GM18861 (cell line): Measurements from ENCODE around the gene SFTPB.

ENCODE experiments used
- ATAC-seq: cut with Tn5 transposase; IDR thresholded peaks from one replicate; pipeline ENCODE4 v1.9.1; 2021; ENCODE audit not compliant: unreplicated experiment

Gene SFTPB

DNA sequence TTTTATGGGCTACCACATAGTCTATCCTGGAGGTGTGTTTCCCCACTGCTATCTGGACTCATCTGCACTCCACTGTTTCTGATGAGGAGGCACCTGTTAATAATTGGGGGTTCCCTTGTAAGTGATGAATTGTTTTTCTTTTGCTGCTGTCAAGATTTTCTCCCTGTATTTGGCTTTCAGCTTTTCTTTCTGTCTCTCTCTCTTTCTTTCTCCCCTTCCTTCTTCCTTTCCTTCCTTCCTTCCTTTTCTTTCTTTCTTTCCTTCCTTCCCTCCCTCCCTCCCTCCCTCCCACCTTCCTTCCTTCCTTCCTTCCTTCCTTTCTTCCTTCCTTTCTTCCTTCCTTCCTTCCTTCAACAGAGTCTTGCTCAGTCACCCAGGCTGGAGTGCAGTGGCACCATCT is 35.3 kb upstream of the SFTPB start:
- no peak for ATAC-seq

DNA sequence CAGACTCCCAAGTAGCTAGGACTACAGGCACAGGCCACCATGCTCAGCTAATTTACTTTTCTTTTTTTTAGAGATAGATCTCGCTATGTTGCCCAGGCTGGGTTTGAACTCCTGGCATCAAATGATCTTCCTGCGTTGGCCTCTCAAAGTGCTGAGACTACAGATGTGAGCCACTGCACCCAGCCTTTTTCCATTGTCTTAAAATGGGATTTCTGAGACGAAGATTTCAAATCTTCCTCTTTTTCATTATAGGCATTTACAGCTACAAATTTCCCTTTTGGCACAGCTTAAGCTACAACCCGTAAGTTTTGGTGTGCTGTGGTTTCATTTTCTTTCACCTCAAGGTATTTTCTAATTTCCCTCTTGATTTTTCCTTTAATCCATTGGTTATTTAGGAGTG is 34.8 kb upstream of the SFTPB start:
- no peak for ATAC-seq

DNA sequence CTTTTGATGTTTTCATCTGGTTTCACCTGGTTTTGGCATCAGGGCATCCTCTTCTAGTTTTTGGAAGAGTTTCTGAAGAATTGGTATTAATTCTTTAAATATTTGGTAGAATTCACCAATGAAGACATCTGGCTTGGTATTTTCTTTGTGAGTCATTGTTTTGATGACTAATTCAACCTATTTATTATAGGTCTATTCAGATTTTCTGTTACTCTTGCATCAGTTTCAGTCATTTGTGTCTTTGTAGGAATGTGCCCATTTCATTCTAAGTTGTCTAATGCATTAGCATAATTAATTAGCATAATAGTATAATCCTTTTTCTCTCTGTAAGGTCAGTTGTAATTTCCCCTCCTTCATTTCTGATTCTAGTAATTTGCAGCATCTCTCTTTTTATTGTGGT is 34.2 kb upstream of the SFTPB start:
- ATAC-seq = no peak

DNA sequence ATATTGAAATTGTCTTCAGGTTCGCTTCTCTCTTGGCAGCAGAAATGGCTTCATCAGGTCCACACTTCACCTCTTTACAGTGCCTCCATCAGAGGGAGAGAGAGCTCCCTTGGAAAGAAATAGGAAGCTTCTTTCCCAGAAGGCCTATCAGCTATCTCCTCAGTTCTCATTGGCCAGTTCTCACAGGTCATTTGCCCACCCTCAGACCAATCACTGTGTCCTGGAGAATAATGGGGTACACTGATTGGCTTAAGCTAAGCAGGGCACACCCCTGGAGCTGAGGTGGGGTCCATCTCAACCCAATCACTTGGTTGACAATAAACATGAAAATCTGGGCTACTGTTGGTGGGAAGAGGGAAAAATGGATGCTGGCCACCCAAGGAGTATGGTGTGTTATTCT is 31.3 kb upstream of the SFTPB start:
- ATAC-seq = no peak

DNA sequence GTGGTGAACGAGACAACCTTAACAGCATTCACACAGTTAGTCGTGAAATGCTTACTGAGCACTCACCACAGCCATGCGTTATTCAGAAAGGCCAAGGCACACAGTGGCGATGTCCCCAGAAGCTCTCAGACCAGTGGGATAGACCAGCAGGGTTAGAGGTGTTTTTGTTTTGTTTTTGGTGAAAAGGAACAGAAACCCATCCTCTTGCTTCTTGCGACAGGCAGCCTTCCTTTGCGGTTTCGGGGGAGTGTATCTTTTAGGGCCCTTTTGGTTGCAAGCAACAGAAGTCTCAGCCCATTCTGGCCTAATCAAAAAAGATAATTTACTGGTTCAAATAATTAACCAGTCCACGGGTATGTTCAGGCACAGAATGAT is 30.9 kb upstream of the SFTPB start:
- no peak for ATAC-seq

DNA sequence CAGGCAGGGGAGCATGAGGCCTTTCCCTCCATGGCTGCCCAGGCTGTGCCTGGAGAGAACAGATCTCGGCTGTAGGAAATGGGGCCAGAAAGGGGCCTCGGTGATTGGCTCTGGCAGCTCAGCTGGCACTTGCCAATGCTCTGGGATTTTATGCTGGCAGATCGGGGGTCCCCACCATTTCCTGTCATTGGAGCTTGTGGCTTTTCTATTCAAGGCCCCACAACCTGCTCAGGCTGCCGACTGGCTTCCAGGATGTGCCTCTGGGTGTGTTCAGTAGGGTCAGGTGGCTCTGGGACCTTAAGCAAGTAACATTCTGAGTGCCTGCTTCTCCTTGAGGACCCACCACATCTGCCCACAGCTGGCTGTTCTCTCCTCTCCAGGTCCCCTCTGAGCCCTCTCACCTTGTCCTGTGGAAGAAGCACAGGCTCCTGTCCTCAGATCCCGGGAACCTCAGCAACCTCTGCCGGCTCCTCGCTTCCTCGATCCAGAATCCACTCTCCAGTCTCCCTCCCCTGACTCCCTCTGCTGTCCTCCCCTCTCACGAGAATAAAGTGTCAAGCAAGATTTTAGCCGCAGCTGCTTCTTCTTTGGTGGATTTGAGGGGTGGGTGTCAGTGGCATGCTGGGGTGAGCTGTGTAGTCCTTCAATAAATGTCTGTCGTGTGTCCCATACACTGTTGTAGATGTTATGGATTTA is 30.3 kb upstream of the SFTPB start:
- no peak for ATAC-seq

DNA sequence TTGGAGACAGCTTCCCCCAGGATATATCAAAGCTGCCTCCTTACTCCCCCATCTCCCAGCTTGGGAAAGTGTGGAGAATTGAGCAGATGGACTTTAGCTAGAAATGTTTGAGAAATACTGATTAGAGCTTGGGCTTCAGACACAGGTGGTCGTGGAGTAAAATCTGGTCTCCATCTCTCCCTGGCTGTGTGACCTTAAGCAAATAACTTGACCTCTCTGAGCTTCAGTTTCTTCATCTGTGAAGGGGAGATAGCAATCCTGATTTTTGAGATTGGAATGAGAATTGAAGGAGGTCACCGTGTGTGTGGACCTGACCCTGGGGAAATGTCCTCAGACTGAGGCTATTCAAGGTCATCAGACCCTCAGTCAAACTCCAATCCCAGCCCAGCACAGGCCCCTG is 29.7 kb upstream of the SFTPB start:
- no peak for ATAC-seq

DNA sequence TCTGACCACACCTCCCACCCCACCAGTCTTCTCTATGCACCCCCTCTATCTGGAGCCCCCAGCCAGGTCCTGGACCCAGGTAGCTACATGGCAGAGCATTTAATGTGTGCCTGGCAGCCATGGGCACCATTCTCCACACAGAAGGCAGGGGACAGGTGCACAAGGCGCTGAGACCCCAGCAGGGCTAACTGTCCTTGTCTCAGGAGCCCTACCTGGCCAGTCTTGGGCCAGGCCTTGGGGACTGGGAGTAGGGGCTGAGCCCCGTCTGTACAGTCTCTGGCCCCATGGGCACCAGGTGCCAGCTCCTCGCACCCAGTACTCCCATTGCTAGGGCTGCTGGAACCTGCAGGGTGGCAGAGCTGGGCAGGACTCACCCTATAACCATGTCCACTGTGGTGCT is 29.1 kb upstream of the SFTPB start:
- ATAC-seq = no peak

DNA sequence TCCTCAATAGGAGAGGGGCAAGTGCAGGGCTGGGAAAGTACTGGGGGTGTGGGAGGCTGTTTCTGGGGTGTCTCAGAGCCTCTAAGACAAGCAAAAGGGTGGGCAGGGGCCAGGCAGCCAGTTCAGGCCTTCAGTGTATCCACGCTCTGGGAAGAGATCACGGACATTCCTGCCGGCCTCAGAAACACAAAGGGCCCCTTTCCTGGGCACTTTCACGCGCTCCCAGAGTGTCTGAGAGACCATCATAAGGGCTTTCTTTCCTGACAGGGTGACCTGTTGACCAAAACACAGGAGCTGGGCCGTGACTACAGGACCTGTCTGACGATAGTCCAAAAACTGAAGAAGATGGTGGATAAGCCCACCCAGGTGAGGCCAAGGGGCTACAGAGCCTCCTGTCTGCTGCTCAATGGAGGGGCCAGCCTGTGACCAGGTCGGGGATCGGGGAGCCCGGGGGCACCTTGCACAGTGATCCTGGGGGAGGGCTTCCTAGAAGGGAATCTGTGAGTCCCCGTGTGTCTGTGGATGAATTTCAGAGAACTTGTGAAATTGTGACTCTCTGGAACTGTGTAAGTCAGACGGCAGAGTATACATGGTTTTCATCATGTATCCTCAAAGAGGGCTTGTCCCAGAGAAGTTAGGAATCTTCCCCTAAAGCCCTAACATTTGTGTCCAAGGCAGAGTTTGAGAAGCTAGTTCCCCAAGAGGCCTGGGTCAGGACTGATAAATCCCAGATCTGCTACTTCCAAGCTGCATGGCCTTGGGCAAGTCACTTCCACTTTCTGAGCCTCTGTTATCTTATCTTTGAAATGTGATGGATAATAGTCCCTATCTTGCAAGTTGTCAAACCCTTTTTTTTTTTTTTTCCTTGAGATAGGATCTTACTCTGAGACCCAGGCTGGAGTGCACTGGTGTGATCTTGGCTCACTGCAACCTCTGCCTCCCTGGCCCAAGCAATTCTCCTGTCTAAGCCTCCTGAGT is 28.0 kb upstream of the SFTPB start:
- no peak for ATAC-seq

DNA sequence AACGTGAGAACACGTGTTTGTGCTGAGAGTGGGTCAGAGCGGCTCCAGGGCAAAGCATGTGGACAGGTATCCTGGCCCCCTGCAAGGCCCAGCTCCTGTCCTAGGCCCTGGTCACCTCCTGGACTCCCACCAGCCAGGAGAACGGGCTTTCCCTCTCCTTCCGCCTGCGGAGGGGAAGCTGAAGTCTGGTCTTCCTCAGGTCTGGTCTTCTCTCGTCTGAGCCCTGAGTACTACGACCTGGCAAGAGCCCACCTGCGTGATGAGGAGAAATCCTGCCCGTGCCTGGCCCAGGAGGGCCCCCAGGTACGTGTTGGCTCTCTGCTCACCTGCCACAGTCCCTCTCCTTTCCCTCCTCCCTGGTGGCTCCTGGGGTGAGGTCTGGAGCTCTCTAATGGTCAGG is 27.1 kb upstream of the SFTPB start:
- no peak for ATAC-seq

DNA sequence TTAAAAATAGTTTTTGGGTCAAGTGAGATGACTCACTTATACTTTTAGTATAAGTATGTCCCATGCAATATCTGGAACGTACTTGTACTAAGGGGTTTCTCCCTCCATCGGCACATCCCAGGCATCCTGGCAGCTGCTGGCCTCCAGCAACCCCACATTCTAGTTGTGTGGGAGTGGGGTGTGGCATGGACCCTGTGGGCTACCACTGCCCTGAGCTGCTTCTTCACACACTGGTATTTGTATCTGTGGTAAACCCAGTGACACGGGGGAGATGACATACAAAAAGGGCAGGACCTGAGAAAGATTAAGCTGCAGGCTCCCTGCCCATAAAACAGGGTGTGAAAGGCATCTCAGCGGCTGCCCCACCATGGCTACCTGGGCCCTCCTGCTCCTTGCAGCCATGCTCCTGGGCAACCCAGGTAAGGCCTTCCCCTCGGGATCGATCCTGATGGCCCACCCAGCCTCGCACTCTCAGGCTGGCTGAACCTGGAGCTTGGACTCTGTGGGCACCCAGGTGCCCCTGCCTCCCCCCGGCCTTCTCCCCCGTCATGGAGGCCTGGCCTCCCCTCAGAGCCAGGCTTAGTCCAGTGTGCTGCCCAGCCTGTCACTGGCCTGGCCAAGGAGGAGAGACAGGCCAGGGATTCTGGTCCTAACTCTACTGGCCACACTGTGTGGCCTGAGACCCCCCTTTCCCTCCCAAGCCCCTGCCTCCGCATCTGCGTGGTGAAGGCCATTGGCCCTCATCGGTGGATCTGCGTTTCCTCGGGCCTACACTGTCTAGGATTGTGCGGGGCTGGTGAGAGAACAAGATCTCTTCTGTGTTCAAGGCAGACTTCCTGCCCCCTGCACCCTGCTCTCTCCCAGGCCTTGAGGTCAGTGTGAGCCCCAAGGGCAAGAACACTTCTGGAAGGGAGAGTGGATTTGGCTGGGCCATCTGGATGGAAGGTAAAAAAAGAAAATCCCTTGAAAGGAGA is 26.3 kb upstream of the SFTPB start, which contains the start of gene GNLY:
TSS of gene GNLY (plus strand) at position 307 of the 974 bp plus-strand sequence. CDS start at position 368, 61 bp downstream.
- no peak for ATAC-seq

DNA sequence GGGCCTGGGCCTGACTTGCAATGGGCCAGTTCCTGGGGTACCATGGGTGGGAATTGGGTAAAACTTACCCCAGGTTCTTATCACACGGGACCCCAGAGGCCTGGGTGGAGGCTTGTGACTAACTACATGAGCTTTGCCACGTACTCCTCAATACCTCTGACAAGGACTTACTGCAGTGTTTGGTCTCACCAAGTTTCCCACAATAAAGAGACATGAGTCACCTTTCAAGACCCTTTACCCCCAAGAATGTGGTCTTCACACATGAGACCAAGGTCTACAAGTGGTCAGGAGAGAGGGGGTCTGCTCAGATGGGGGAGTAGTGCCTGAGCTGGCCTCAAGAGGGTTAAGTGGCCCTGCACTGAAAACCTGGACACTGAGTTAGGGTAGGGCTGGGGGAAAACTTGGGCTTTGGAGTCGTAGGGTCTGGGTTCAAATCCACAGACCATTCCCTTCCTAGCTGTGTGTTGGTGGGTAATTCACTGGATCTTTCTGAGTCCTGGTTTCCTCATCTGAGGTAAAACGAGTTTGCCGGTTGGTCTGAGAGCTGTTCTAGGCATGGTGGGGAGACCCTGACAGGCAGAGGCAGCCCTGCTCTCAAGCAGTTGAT is 24.1 kb upstream of the SFTPB start:
- ATAC-seq = no peak

DNA sequence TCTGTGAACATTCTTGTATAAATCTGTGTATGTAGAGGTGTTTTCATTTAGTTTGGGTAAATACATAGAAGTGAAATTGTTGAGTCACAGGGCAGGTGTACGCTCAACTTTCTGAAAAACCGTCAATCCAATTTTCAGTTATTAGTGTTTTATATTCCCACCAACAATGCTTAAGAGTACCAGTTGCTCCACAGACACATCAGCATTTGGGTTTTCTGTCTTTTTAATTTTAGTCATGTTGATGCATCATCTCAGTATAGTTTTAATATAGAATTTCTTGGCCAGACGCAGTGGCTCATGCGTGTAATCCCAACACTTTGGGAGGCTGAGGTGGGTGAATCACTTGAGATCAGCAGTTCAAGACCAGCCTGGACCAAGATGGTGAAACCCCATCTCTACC is 22.9 kb upstream of the SFTPB start:
- ATAC-seq = no peak

DNA sequence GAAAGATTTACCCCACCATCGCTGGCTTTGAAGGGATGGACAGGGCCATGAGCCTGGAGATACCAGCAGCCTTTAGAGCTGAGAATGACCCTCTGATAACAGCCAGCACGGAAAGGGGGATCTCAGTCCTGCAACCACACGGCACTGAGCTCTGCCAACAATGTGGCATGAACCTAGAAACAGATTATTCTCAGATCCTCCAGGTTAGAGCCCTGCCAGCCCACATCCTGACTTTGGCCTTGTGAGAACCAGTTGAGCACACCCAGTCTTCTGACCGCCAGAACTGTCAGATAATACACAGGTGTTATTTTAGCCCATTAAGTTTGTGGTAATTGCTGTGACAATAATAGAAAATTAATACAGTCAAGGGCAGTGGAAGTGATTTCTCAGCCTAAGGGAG is 16.8 kb upstream of the SFTPB start:
- ATAC-seq = no peak

DNA sequence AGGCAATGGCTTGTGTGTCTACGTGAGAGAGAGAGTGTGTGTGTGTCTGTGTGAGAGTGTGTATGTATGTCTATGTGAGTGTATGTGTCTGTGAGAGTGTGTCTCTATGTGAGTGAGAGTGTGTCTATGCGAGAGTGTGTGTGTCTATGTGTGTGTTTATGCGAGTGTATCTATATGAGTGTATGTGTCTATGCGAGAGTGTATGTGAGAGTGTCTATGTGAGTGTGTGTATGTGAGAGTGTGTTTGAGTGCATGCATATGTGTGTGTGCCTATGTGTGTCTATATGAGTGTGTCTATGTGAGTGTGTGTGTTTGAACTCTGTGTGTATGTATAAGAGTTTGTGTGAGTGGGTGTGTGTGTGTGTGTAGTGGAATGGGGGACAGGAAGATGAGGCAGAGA is 16.4 kb upstream of the SFTPB start:
- no peak for ATAC-seq

DNA sequence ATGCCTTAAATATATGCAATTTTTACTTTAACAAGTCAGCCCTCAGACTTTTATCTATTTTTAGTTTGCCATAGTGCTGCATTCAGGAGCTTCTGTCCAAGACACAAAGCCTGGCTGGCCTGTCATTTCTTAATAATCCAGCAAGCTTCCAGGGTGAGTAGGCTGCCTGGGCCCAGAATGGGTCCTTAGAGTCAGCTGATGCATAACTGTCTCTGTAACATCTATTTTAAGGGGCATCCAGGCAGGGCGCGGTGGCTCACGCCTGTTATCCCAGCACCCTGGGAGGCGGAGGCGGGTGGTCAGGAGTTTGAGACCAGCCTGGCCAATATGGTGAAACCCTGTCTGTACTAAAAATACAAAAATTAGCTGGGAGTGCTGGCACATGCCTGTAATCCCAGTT is 14.4 kb upstream of the SFTPB start:
- no peak for ATAC-seq

DNA sequence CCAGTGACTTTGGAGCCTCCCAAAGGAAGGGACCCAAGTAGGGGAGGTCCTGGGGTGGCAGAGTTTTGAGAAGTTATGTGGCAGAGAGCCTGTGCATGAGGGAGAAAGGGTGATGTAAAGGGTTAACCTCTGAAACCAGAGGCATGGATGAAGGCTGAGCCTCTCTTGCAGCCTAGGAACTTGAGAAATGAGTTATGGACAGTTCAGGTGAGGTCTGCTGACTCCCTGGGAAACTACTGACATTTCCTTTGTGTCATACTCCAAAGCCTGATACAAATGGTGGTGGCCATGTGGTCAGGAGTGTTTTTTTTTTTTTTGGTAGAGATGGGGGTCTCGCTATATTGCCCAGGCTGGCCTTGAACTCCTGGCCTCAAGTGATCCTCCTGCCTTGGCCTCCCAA is 13.8 kb upstream of the SFTPB start:
- no peak for ATAC-seq

DNA sequence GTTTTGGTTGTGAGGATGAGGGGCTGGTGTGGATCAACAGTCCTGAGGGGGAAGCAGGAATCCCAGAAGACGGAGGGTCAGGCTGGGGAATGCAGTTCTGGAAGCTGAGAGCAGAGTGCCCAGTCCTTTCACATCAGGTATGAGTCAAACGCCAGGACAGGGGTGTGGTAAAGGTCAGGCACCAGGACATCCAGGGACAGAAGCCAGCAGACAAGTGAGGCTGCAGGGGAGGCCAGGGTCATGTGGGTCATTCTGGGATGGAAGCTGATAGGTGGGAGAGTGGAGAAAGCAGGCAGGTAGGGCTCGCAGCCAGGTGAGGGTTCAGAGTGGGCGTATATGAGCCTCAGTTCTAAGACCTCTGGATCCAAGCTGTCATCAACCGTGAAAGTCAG is 13.4 kb upstream of the SFTPB start:
- no peak for ATAC-seq

DNA sequence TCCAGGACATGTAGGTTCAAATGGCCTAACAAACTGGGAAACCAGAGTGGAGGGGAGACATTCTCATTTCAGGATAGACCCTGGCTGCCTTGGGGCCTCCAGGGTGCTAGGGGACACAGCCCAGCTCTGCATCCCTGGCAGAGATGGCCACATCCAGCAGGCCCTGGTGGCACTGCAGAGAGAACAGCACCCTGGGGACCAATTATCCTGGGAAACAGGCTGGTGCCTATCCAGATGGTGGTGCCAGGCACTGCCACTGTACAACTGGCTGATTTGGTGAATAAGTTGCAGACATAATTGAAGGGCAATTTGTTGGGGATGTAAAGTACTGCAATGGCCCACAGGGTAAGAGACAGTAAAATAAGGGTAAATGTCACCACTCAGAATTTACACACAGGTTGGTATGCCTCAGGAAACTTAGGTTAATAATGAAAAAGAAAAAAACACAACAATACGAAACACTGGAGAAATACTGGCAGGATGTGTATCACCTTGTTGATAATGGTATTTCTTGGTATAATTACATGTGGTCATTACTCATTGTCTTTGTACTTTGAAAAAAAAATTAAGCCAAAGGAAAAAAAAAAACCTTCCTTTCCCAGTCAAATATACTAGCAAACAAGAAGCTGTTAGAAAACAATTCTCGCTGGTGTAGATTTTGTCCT is 12.8 kb upstream of the SFTPB start:
- ATAC-seq = no peak
